Fibroblast of lung (primary cell): Measurements from ENCODE around the gene NRP1. TPM values are rescaled to one million over a fixed set of nuclear protein-coding genes. Genes with fewer than 3 reads are reported as not detected.

Experiments used
- DNase-seq, 2 donors: peaks; one replicate each; pipeline versions ENCODE4 v3.0.0 to v3.0.0-alpha.2; 2010; ENCODE audit warnings: low read depth in 2 of 2
- H2AFZ ChIP-seq: 2 replicates; pipeline ENCODE4 v1.5.1; 2012; ENCODE audit warnings: low read length, control low read depth, inconsistent platforms
- H3K27ac ChIP-seq: 2 replicates; pipeline ENCODE4 v1.5.1; 2011; ENCODE audit warnings: low read length, control low read depth; ENCODE audit not compliant: insufficient read depth
- H3K27me3 ChIP-seq: 2 replicates; pipeline ENCODE4 v1.5.1; 2011; ENCODE audit warnings: mild to moderate bottlenecking, low read length; ENCODE audit not compliant: control insufficient read depth, insufficient read depth
- H3K36me3 ChIP-seq: 2 replicates; pipeline ENCODE4 v1.5.1; 2011; ENCODE audit warnings: low read length; ENCODE audit not compliant: control insufficient read depth, insufficient read depth
- H3K4me1 ChIP-seq: 2 replicates; pipeline ENCODE4 v1.5.1; 2011; ENCODE audit warnings: low read length; ENCODE audit not compliant: control insufficient read depth, insufficient read depth; ENCODE audit errors: extremely low read depth
- H3K4me2 ChIP-seq: 2 replicates; pipeline ENCODE4 v1.5.1; 2011; ENCODE audit warnings: low read length, control low read depth; ENCODE audit not compliant: insufficient read depth; ENCODE audit errors: extremely low read depth
- H3K4me3 ChIP-seq, 4 experiments: fragments of 200-600 bp in 1 of 4; sonication (generic) in 1 of 4; replicated peaks in 1 of 4; 2 replicates each; pipeline ENCODE4 v1.5.1; 2011 to 2016; ENCODE audit warnings: low read length in 4 of 4, low read depth in 3 of 4, mild to moderate bottlenecking in 3 of 4, control low read depth in 2 of 4, inconsistent platforms in 1 of 4, mixed read lengths in 1 of 4; ENCODE audit not compliant: insufficient read depth in 1 of 4; ENCODE audit errors: control extremely low read depth in 1 of 4
- H3K79me2 ChIP-seq: 2 replicates; pipeline ENCODE4 v1.5.1; 2012; ENCODE audit warnings: mild to moderate bottlenecking, low read length, inconsistent platforms; ENCODE audit not compliant: control insufficient read depth, insufficient read depth
- H3K9ac ChIP-seq: 2 replicates; pipeline ENCODE4 v1.5.1; 2011; ENCODE audit warnings: mild to moderate bottlenecking, low read length, control low read depth; ENCODE audit not compliant: insufficient read depth
- H3K9me3 ChIP-seq: 2 replicates; pipeline ENCODE4 v1.5.1; 2012; ENCODE audit warnings: low read depth, low read length; ENCODE audit not compliant: control insufficient read depth, insufficient read depth
- H4K20me1 ChIP-seq: 2 replicates; pipeline ENCODE4 v1.5.1; 2011; ENCODE audit warnings: low read length; ENCODE audit not compliant: control insufficient read depth, insufficient read depth; ENCODE audit errors: extremely low read depth
- CTCF ChIP-seq, 2 donors: IDR thresholded peaks in 1 of 2; conservative IDR thresholded peaks in 1 of 2; 1 replicate in 1 of 2; 2 replicates in 1 of 2; pipeline ENCODE4 v1.5.1; 2011 to 2012; ENCODE audit warnings: low read length in 2 of 2, control low read depth in 1 of 2, inconsistent platforms in 1 of 2, low read depth in 1 of 2, mild to moderate bottlenecking in 1 of 2
- EZH2 ChIP-seq: IDR thresholded peaks from 2 replicates; pipeline ENCODE4 v1.5.1; 2012; ENCODE audit warnings: low read length, control low read depth, mild to moderate bottlenecking; ENCODE audit errors: missing control alignments
- polyA plus RNA-seq, 2 donors: library from polyadenylated mRNA; depleted of rRNA in 1 of 2; stranded (reverse) in 1 of 2; unstranded in 1 of 2; fragments of >200 nt; gene quantifications; 2 replicates each; pipeline ENCODE4 v1.2.1, GENCODE V29; 2011 to 2012; ENCODE audit warnings: missing spikeins in 1 of 2
- total RNA-seq: library from RNA; depleted of rRNA; stranded (reverse); fragments of >200 nt; gene quantifications from 2 replicates; pipeline ENCODE4 v1.2.1, GENCODE V29; 2014

Gene NRP1
- total and polyA plus RNA-seq, 2 donors (not counting 1 experiment from before 2014, with no cell fraction given): 187 to 373 TPM

DNA sequence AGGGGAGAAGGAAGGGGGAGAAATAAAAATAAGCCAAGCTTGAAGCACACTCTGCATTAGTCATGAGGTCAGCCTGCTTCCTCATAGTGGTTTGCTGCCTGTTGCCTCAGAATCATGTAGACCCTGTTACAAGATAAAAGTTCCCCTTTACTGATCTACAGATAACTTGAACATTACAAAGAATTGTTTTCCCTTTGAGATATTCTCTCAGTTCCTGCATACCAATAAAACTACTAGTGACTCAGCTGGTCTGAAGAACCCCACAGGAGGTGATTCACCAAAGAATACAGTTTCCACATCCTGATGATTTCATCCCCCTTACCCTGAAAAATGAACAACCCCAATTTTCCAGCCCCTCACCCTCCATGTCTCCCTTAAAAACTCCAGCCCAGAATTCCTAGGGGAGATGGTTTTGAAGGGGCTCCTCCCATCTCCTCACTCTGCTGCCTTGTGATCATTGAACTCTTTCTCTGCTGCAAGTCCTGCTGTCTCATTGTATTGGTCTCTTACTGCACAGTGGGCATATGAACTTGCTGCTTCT, 31.5 kb upstream of the NRP1 start:
- Histone ChIP-seq H3K27ac (peak overlapping the region; percentile 75), H3K4me2 (peak overlapping the region; percentile 13), H2AFZ (peak overlapping the region; percentile 6), H3K9ac (peak overlapping the region; percentile 3), H3K4me1 (peaks cover 7% of the 10 kb centered on the region), H3K36me3 (no peaks in the 10 kb centered on the region), H3K79me2 (no peaks in the 10 kb centered on the region), H3K27me3 (no peaks in the 10 kb centered on the region), H3K9me3 (no peaks in the 10 kb centered on the region), H4K20me1 (no peaks in the 10 kb centered on the region), H3K4me3 (no peak overlapping the region)
- no peak for TF ChIP-seq CTCF (conservative IDR thresholded peaks at IDR 0.05 in 1 of 2, IDR thresholded peaks at IDR 0.05 in 1 of 2; ENCODE audit: low read depth in 1 of 2, low read length in 2 of 2)
- peak; percentile 94 to 99 for DNase-seq

DNA sequence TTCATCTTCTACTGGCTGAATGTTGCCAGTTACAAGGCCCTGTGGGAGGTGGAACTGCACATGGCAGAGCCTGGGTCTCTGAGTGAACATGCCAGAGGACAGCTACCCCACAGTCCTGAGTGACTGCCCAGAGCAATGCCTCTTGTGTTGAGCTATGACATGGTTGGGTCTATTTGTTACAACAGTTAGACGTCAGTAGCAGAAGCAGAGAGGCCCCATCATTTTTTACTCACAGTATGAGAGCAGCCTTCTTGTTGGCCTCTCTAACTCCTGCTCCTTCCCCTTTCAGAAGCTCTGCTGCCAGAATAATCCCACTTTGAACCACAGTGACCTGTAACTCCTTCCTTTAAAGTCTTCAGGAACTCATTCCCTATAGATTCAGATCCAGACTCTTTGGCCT, 30.8 kb upstream of the NRP1 start:
- H3K27me3 ChIP-seq: no peaks in the 10 kb centered on the region
- DNase-seq: peak; percentile 36 to 46
- H3K9me3 ChIP-seq: no peaks in the 10 kb centered on the region
- peak overlapping the region; percentile 75 for H3K27ac ChIP-seq
- peaks cover 7% of the 10 kb centered on the region for H3K4me1 ChIP-seq
- TF ChIP-seq CTCF (conservative IDR thresholded peaks at IDR 0.05 in 1 of 2, IDR thresholded peaks at IDR 0.05 in 1 of 2; ENCODE audit: low read depth in 1 of 2, low read length in 2 of 2) (no peak), EZH2 (no peak)
- no peaks in the 10 kb centered on the region for H3K79me2 ChIP-seq
- no peak overlapping the region for H3K4me3 ChIP-seq
- peak overlapping the region; percentile 41 for H3K4me2 ChIP-seq
- H3K36me3 ChIP-seq: no peaks in the 10 kb centered on the region
- H3K9ac ChIP-seq: peak overlapping the region; percentile 3
- H2AFZ ChIP-seq: peak overlapping the region; percentile 42
- H4K20me1 ChIP-seq: no peaks in the 10 kb centered on the region

GRCh38 chr10:33363106-33363505, 28.6 kb upstream of the NRP1 start:
- peak in 1 of 2 donors; percentile 53 for DNase-seq
- H3K4me2 ChIP-seq: no peak overlapping the region
- H3K9ac ChIP-seq: no peak overlapping the region
- H3K79me2 ChIP-seq: no peaks in the 10 kb centered on the region
- no peaks in the 10 kb centered on the region for H3K9me3 ChIP-seq
- H3K4me1 ChIP-seq: peaks cover 7% of the 10 kb centered on the region
- no peaks in the 10 kb centered on the region for H4K20me1 ChIP-seq
- TF ChIP-seq EZH2 (no peak), CTCF (conservative IDR thresholded peaks at IDR 0.05 in 1 of 2, IDR thresholded peaks at IDR 0.05 in 1 of 2; ENCODE audit: low read depth in 1 of 2, low read length in 2 of 2) (no peak)
- H3K27ac ChIP-seq: no peak overlapping the region
- peak overlapping the region; percentile 20 for H2AFZ ChIP-seq
- H3K4me3 ChIP-seq: no peak overlapping the region
- H3K36me3 ChIP-seq: no peaks in the 10 kb centered on the region
- no peaks in the 10 kb centered on the region for H3K27me3 ChIP-seq
